ENCODE results near the gene RBM14.

The RBM14 gene

GRCh38 chr11:66595245-66595904 is 21.1 kb upstream of the RBM14 start:
- H3K36me3 ChIP-seq (ENCODE audit: low read length): no peaks in the 10 kb centered on the region
- H3K9me2 ChIP-seq (replicated peaks; ENCODE audit: insufficient read depth, low read length): no peaks in the 10 kb centered on the region
- no peak overlapping the region for H3K27ac ChIP-seq (ENCODE audit: low read depth, low read length)
- no peaks in the 10 kb centered on the region for H3K79me2 ChIP-seq (ENCODE audit: insufficient read depth, low read length)
- no peak overlapping the region for H3K9ac ChIP-seq (ENCODE audit: low read length)
- H4K20me1 ChIP-seq (ENCODE audit: low read depth, low read length): no peaks in the 10 kb centered on the region
- no peak overlapping the region for H3K4me2 ChIP-seq (ENCODE audit: low read depth, low read length, poor library complexity, severe bottlenecking)
- no peaks in the 10 kb centered on the region for H3K27me3 ChIP-seq (ENCODE audit: low read length)
- no peak overlapping the region for H2AFZ ChIP-seq (ENCODE audit: low read depth, low read length, severe bottlenecking)
- no peaks in the 10 kb centered on the region for H3K9me3 ChIP-seq (ENCODE audit: insufficient read depth, low read length)
- H3K4me3 ChIP-seq (ENCODE audit: insufficient read depth, low read length, poor library complexity, severe bottlenecking): no peak overlapping the region
- no peaks in the 10 kb centered on the region for H3F3A ChIP-seq (ENCODE audit: insufficient read depth)
- TF ChIP-seq CTCF (IDR thresholded peaks at IDR 0.05; ENCODE audit: insufficient read depth, low read length, poor library complexity, severe bottlenecking) (no peak), EZH2phosphoT487 (conservative IDR thresholded peaks at IDR 0.05; ENCODE audit: low read length) (no peak)

- TF ChIP-seq CTCF (IDR thresholded peaks at IDR 0.05; ENCODE audit: insufficient read depth, low read length, poor library complexity, severe bottlenecking) (no peak), EZH2phosphoT487 (conservative IDR thresholded peaks at IDR 0.05; ENCODE audit: low read length) (no peak)
- H3F3A ChIP-seq (ENCODE audit: insufficient read depth): no peaks in the 10 kb centered on the region
- no peak overlapping the region for H3K27ac ChIP-seq (ENCODE audit: low read depth, low read length)
- no peaks in the 10 kb centered on the region for H3K9me3 ChIP-seq (ENCODE audit: insufficient read depth, low read length)
- H4K20me1 ChIP-seq (ENCODE audit: low read depth, low read length): no peaks in the 10 kb centered on the region
- no peak overlapping the region for H3K4me3 ChIP-seq (ENCODE audit: insufficient read depth, low read length, poor library complexity, severe bottlenecking)
- H3K9me2 ChIP-seq (replicated peaks; ENCODE audit: insufficient read depth, low read length): no peaks in the 10 kb centered on the region
- no peaks in the 10 kb centered on the region for H3K79me2 ChIP-seq (ENCODE audit: insufficient read depth, low read length)
- H3K36me3 ChIP-seq (ENCODE audit: low read length): no peaks in the 10 kb centered on the region
- H3K4me2 ChIP-seq (ENCODE audit: low read depth, low read length, poor library complexity, severe bottlenecking): no peak overlapping the region
- H3K27me3 ChIP-seq (ENCODE audit: low read length): no peaks in the 10 kb centered on the region
- H3K9ac ChIP-seq (ENCODE audit: low read length): no peak overlapping the region
- no peak overlapping the region for H2AFZ ChIP-seq (ENCODE audit: low read depth, low read length, severe bottlenecking)
Measured at GRCh38 chr11:66598993-66599392, 17.4 kb upstream of the RBM14 start.

GRCh38 chr11:66600219-66600618 is 16.2 kb upstream of the RBM14 start:
- no peak overlapping the region for H2AFZ ChIP-seq (ENCODE audit: low read depth, low read length, severe bottlenecking)
- no peak for TF ChIP-seq CTCF (IDR thresholded peaks at IDR 0.05; ENCODE audit: insufficient read depth, low read length, poor library complexity, severe bottlenecking)
- no peak for TF ChIP-seq EZH2phosphoT487 (conservative IDR thresholded peaks at IDR 0.05; ENCODE audit: low read length)
- H3K36me3 ChIP-seq (ENCODE audit: low read length): no peaks in the 10 kb centered on the region
- H3K9me2 ChIP-seq (replicated peaks; ENCODE audit: insufficient read depth, low read length): no peaks in the 10 kb centered on the region
- H3K4me2 ChIP-seq (ENCODE audit: low read depth, low read length, poor library complexity, severe bottlenecking): no peak overlapping the region
- no peak overlapping the region for H3K9ac ChIP-seq (ENCODE audit: low read length)
- no peaks in the 10 kb centered on the region for H3K79me2 ChIP-seq (ENCODE audit: insufficient read depth, low read length)
- H4K20me1 ChIP-seq (ENCODE audit: low read depth, low read length): no peaks in the 10 kb centered on the region
- H3K27me3 ChIP-seq (ENCODE audit: low read length): no peaks in the 10 kb centered on the region
- H3K27ac ChIP-seq (ENCODE audit: low read depth, low read length): no peak overlapping the region
- H3F3A ChIP-seq (ENCODE audit: insufficient read depth): no peaks in the 10 kb centered on the region
- no peaks in the 10 kb centered on the region for H3K9me3 ChIP-seq (ENCODE audit: insufficient read depth, low read length)
- H3K4me3 ChIP-seq (ENCODE audit: insufficient read depth, low read length, poor library complexity, severe bottlenecking): no peak overlapping the region

Measured in SU-DHL-6 (cell line).